Stimulated activated CD8-positive, alpha-beta memory T cell treated with anti-CD3 and anti-CD28 coated beads, Interleukin-15, amount 100 ng/mL, for 1 hour (primary cell): ENCODE data around the gene SAXO2.
"Not testable (repeated sequence)": the region's sequence is repeated elsewhere in the genome, so short reads cannot be mapped to it uniquely, and the experiment has no call there.

Experiments
- DNase-seq: peaks from one replicate; pipeline ENCODE4 v3.0.0-alpha.2; 2020; ENCODE audit warnings: low read depth

SAXO2 gene

DNA sequence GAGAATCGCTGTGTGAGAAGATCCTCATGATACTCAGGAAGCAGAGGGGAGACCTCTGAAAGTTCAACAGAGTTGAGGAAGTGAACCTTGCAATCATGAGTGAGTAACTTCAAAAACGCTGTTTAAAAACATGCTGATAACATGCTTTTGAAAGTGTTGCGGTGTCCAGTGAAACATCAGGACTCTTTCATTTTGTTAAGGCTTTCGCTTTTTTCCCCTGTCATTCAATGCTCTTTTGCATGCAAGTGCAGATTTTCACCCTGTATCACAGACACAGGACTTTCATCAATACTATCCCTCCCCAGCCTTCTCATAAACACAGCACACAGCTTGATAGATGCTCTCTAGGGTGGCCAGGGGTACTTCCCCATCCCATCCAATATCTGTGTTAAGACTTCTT, 23.9 kb downstream of the SAXO2 start:
- not testable (repeated sequence) for DNase-seq

DNA sequence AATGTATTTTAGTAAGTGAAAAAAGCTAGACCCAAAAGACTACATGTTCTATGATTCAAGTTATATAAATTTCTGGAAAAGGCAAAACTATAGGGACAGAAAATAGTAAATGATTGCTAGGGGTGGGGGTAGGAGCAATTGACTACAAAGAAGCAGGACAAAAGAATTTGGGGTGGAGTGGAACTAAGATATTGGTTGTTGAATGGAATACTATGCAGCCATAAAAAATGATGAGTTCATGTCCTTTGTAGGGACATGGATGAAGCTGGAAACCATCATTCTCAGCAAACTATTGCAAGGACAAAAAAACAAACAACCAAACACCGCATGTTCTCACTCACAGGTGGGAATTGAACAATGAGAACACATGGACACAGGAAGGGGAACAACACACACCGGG, 25.6 kb downstream of the SAXO2 start:
- DNase-seq, result not testable (repeated sequence)

DNA sequence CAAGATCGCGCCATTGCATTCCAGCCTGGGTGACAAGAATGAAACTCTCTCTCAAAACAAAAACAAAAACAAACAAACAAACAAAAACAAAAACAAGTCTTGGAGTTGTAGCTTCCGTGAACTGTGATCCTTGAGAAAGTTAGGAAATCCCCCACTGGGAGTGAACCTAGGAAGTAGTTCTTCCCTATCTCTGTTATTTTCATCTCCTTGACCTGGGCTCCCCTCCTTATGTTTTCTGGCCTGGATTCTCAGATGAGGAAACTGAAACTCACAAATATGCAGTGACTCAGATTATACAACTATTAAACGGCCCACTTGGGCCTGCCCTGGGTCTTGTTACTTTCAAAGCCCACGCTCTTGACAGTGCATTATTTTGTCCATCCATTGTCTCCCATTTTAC, 29.7 kb downstream of the SAXO2 start:
- DNase-seq, result no peak

DNA sequence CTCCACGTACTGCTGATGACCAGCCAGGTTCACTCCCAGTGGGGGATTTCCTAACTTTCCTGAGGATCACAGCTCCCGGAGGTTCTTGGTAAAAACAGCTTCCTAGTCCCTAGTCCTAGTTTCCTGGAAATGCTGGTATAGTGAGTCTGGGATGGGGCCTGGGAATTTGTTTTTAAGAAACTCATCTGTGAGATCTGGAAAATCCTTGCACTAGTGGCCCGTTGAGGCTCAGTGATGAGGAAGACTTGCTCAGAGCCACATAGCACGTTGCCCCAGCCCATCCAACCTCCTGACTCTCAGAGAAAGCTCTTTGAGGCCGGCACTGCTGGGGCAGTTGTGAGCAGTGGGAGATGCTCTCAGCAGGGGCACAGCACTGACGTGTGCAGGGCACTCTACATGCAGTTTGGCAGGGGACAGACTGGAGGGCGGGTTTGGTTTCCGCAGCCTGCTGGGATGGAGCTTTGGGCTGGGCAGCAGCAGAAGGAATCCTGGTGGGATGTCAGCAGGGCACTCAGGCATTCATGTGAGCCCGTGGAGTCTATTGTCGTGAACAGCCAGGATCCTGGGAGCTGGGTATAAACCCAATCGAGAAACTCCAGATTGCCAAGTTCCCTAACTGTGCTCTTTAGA, 31.6 kb downstream of the SAXO2 start:
- no peak for DNase-seq

DNA sequence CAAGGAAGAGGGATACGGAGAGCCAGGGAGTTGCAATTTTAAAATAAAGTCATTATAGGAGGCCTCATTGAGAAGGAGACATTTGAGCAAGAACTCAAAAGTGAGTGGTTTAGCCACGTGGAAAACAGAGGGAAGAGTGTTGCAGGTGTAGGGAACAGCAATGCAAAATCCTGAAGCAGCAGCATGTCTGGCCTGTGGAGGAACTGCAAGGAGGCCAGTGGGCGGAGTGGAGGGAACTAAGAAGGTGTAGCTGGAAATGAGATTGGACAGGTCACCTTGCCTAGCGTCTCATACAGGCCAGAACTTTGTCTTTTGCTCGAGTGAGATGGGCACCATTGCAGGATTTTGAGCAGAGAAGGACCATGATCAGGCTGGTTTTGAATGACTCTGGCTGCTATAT, 34.9 kb downstream of the SAXO2 start:
- DNase-seq, result no peak

DNA sequence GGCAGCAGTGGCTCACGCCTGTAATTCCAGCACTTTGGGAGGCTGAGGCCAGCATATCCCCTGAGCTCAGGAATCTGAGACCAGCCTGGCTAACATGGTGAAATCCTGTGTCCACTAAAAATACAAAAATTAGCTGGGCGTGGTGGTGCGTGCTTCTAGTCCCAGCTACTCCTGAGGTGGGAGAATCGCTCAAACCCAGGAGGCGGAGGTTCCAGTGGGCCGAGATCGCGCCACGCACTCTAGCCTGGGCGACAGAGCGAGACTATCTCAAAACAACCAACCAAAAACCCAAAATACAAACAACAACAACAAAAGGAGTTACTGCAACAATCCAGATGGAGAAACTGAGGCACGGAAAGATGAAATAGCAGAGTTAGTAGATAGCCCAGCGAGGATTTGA, 35.4 kb downstream of the SAXO2 start:
- no peak for DNase-seq

DNA sequence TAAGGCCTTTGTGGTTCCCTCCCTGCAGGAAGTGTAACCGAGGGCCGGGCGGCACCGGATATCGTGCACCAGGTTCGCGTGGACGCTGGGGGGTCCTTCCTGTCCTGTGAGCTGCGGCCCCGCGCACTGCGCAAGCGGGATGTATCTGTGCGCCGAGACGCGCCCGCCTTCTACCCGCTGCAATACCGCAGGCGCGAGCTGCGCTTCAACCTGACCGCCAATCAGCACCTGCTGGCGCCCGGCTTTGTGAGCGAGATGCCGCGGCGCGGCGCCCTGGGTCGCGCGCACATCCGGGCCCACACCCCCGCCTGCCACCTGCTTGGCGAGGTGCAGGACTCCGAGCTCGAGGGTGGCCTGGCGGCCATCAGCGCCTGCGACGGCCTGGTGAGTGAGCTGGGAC, 35.9 kb downstream of the SAXO2 start:
- DNase-seq, result no peak

DNA sequence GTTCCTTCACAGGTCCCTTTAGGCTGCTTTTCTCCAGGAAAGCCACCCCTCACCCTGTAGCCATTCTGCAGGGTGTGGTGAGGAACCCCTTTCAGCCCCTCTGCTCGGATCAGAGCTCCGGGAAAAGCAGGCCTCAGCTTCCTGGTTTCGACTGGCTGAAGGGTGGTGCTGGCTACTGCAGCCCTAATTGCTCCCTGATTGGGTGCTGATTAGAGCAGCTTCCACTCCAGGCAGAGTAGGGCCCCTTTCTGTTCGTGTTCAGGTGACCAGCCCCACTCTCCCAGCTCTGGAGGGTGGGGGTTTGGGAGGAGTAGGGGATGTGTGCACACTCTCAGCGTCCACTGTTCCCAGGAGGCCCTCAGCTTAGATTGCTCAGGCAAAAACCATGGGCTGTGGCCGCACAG, 36.9 kb downstream of the SAXO2 start:
- DNase-seq, result not testable (repeated sequence)

DNA sequence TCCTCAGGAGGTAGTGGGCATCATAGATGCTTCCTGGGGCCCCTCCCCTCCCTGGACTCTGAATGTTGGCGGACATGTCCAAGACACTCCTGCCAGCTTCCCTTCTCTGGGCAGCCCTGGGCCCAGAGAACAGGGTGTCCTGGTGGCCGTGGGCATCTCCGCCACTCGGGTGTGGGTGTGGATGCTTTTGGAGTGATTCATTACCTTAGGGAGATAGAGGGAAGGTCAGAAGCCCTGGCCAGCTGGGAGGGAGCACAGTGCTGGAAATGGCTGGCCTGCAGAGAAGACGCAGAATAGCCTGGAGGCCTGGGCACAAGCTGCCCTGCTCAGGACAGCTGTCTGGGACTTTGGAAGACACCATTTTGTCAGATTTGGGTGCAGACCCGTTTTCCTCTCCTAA, 37.7 kb downstream of the SAXO2 start:
- DNase-seq, result not testable (repeated sequence)

DNA sequence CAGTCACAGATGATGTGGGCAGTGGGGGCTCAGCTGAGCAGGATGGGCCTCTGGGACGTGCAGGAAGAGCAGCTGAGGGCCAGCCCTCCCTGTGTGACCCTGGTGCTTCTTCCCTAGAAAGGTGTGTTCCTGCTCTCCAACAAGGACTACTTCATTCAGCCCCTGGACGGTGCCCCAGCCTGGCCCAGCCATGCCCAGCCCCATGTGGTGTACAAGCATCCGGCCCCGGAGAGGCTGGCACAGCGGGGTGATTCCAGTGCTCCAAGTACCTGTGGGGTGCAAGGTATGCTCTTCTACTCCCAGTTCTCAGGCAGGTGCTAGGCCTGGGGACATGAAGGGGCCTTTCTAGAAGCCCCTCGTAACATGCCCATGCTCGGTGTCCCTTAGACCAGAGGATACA, 38.3 kb downstream of the SAXO2 start:
- no peak for DNase-seq

DNA sequence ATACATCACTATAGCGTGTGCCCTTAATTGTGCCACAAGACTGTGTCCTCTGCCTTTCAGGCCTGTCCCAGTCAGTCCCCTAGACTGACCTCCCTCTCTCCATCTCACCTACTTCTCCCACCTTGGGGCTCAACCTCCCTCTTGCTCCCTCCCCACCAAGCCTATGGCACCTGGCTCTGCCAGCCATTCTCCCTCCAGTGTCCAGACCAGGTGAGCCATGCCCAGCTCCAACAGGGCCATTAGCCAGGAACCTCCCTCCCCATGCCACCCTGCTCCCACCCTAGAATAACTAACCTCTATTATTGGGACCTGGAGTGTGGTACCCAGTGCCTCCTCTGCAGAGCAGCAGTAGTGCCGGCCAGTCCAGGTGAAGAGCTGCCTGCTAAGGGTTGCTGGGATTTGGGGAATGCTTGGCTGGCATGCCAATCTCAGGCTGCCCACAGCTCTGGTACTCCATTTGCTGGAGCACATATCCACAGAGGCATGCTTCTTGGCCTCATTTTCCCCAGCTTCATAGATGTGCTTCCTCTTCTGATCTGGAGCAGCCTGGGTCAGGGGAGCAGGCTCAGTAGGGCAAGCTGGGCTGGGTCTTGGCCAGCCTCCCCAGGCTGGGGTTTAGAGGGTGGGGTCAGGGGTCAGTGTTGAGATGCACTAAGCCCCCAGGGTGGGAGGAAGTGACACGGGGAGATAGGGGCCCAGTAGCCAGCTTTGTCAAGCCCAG, 38.8 kb downstream of the SAXO2 start:
- no peak for DNase-seq

DNA sequence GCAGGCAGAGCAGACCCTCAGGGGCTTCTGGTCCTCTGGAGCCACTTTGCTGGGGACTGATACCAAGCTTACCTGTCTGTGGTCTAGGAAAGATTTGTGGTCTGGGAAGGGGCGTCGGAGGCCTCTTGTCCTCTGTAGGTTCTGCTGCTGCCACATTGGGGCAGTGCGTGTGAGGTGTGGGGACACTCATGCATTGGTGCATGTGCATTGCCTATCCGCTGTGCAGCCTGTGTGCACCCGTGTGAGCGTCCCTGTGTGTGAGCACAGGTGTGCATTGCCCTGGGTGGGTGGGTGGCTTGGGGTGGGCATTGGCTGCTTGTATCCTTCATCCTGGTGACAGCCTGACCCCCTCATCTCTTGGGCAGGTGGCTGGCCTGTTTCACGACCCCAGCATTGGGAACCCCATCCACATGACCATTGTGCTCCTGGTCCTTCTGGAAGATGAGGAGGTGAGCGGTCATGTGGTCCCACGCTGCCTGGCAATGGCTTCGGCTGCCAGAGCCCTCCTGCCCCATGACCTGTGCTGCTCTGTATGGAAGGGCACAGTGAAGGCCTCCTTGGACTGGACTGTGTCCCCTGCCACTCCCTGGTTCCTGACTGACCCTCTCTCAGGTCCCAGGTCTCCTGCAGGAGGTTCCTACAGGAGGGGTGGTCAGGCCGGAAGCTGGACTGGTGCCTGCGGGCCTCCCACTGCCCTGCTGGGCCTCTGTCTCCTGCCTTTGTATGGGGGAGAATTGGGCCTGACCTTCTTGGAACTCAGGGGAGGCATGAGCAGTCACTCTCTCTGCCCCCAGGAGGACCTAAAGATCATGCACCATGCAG, 41.5 kb downstream of the SAXO2 start:
- no peak for DNase-seq

DNA sequence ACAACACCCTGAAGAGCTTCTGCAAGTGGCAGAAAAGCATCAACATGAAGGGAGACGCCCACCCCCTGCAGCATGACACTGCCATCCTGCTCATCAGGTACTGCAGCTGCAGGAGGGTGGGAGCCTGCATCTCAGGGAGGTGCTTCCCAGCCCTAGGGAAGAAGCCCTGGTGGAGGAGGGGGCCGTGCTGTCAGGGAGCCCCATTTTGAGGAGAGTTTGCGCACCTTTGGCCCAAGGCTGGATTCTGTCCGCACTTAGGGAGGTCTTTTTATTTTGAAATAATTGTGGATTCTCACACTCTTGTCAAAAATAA, 42.1 kb downstream of the SAXO2 start:
- no peak for DNase-seq

DNA sequence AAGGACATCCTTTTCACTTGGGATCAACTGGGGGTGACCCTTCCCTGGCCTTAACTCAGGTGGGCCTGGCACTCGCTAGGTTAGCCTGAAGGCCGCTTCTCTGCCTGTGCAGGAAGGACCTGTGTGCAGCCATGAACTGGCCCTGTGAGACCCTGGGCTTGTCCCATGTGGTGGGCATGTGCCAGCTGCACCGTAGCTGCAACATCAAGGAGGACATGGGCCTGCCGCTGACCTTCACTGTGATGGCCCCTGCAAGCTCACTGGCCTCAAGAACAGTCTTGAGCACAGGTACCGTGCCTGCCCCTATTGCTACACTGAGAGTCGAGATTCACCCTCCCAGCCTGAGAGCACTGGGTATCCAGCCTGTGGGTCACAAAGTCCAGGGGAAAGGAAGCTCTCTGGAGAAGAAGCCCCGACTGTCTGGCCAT, 43.0 kb downstream of the SAXO2 start:
- no peak for DNase-seq

DNA sequence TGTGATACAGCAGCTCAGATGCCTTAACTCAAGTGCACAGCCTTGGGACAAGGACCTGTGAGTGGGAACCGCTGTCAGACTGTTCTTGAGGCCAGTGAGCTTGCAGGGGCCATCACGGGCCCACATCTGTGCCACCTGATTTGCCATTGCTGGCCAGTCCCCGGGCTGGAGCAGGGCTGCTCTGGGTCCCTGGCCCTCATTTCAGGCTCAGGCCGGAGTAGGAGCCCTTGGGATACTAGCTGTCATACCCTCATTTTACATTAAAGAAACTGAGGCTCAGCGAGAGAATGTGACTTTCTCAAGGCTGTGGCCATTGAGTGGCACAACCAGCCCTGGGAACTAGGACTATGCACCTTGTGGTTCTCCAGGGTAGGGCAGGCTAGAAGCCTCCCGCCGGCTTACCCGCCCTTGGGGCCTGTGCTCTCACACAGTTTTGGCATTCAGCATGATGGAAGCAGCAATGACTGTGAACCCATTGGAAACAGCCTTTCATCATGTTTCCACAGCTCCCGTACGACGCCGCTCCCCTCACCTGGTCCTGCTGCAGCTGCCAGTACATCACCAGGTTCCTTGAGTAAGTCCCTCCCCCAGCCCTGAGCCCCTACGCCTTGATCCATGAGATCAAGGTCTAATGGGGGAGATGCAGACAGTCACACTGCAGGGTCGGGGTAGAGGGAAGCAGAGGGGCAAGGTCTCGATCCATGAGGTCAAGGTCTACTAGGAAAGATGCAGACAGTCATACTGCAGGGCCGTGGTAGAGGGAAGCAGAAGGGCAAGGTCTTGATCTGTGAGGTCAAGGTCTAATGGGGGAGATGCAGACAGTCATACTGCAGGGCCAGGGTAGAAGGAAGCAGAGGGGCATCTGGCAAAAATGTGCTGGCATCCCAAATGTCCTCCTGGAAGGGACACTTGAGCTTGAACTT, 44.4 kb downstream of the SAXO2 start:
- no peak for DNase-seq

DNA sequence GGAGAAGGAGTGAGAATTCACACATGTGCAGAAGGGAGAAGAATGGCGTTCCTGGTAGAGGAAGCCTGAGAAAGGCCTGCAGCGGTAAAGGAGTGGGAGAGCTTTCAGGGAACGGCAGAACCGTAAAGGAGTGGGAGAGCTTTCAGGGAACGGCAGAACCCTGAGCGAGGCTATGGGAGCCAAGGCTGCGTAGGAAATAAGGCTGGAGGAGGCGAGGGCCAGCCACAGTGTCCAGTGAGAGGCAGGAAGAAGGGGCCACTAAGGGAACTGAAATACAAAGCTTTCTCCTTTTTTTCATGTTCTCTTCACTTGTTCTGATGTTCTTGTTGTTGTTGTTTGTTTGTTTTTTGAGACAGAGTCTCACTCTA, 45.1 kb downstream of the SAXO2 start:
- no peak for DNase-seq

DNA sequence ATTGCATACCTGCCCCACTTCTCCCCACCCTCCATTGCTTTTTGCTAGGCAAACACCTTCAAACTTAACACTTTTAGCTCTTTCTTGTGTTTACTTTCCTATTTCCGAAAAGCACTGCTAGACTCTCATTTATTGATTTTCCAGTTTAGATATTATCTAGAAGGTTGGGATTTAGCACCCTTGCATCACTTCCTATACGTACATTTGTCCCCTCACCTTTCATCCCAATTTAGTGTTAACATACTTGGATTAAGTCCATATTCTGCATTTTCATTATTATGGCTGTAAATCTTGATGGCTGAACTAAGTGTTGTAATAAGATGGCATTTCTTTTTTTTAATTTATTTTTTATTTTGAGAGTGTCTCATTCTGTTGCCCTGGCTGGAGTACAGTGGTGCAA, 47.2 kb downstream of the SAXO2 start:
- no peak for DNase-seq

DNA sequence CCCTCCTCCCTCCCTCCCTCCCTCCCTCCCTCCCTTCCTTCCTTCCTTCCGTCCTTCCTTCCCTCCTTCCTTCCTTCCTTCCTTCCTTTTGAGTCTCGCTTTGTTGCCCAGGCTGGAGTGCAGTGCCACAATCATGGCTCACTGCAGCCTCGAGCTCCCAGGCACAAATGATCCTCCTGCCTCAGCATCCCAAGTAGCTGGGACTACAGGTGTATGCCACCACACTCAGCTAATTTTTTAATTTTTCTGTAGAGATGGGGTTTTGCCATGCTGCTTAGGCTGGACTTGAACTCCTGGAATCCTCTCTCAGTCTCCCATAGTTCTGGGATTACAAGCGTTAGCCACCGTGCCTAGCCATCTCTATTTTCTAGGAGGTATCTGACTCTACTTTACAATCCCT, 48.7 kb downstream of the SAXO2 start:
- not testable (repeated sequence) for DNase-seq

DNA sequence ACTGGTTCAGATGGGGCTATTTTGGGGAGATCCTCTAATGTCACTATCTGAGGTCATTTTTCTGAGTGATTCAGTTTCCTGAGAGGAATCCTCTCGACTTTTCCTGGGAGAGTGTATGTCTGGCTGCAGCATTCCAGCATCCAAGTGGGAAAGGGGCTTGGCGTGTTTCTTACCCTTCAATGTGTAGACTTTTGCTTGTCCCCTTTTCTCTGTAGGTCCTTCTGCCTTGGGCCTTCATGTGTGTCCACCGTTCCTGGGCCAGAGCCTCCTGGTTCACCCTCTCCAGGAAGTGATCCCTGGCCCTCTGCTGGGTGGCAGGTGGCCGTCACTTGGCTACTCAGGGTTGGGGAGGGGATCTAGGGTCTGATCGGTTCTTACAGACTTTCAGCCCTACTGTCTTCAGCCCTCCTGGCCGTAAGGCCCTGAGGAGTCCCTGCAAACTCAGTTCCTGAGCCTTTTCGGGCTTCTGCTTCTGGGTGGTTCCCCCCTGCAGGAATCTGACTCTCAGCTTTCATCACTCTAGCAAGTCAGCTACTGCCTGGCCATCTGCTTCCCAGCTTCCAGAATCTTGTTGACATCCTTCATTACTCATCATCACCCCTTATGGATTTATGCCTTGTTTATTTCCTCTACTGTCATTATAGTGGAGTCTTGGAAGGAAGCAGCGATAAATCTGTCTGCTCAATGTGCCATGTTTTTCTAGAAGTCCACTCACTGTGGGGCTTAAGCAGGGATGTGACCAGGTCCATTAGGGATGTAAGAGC, 50.1 kb downstream of the SAXO2 start:
- no peak for DNase-seq

DNA sequence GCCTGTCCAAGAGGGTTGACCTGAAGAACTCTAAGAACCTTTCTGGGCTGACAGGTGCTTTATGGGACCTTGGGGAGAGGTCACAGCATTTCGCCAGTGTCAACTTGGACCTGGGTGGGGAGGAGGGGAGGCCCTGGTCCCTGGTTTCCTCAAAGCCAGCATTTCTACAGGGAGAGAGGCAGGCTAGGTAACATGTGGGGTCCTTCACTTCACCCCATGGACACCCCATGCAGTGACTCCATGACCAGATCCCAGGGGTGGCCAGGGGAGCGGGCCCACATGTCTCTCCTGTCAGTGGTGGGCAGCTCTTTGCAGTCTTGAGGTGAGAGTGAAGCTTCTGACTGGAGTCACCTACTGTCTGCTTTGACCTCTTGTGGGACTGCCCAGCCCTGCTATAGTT, 50.8 kb downstream of the SAXO2 start:
- no peak for DNase-seq

DNA sequence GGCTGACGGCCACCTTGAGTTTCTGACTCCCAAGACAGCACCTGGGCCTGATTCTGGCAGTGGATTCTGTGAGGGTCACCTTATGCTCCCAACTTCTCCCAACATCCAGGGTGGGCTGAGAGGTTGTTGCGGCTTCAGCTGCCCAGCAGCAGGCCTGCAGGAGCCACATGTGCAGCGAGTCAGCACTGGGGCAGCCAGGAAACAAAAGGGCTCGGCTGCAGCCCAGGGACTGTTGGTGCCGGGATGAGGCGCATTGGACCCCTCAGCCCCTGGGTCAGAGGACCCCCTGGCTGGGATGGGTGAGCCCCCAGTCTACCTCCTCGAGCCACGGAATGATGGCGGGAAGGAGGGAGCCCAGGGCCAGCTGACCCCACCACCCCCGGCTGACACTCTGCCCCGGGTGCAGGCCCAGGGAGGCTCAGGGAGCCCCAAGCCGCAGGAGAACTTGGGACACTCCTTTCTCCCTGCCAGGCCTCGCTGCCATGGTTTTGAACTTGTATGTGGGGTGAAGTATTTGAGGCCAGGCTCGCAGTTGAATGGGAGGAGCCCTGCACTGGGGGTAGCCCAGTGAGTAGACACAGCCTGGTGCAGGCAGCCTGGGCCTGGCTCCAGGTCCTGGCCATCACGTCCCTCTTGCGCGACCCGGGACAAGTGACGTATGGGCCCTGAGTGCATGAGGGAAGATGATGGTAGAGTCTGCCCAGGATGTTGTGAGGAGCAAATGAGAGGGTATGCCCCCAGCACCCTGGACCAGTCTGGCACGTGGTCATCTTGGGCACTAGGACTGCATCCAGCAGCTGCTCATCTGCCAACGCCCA, 51.5 kb downstream of the SAXO2 start:
- not testable (repeated sequence) for DNase-seq
